Measurements from ENCODE around the gene CRTC1.

GRCh38 chr19:18634612-18635297, 48.7 kb upstream of the CRTC1 start:
- no peak for TF ChIP-seq GATA2 (IDR thresholded peaks at IDR 0.05; ENCODE audit: low read depth, low read length)
- no peak for TF ChIP-seq GATA3 (IDR thresholded peaks at IDR 0.05; ENCODE audit: low read depth, low read length)
